ENCODE results near the gene ELANE. TPM values are rescaled to one million over a fixed set of nuclear protein-coding genes. Genes with fewer than 3 reads are reported as not detected.

ELANE gene
- polyA plus RNA-seq (2013, experiment 1 of 2; ENCODE audit: insufficient read length): 0.14 TPM
- 0.24 TPM for polyA plus RNA-seq (2013, experiment 2 of 2; ENCODE audit: insufficient read length)

DNA sequence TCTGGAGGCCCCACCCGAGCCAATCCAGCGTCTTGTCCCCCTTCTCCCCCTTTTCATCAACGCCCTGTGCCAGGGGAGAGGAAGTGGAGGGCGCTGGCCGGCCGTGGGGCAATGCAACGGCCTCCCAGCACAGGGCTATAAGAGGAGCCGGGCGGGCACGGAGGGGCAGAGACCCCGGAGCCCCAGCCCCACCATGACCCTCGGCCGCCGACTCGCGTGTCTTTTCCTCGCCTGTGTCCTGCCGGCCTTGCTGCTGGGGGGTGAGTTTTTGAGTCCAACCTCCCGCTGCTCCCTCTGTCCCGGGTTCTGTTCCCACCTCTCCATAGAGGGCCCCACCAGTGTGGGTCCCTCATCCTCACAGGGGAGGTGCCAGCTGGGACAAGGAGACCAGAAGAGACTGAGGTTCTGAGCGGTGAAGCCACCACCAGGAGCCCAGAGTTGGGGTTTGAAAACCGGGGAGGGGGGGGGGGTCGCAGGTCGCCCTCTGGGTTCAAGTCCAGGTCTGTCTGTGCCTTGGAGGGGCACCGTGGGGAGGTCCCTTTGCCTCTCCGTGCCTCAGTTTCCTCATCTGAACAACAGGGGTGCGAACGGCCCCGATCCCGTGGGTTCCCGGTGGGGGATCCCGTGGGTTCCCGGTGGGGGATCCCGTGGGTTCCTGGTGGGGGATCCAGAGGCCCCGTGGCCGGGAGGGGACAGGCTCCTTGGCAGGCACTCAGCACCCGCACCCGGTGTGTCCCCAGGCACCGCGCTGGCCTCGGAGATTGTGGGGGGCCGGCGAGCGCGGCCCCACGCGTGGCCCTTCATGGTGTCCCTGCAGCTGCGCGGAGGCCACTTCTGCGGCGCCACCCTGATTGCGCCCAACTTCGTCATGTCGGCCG is at the start of gene ELANE:
Gene ELANE, plus strand, starts transcription at position 168 of the 878 bp plus-strand sequence. Its CDS starts 26 bp downstream, at position 194.
- DNase-seq: no peak

DNA sequence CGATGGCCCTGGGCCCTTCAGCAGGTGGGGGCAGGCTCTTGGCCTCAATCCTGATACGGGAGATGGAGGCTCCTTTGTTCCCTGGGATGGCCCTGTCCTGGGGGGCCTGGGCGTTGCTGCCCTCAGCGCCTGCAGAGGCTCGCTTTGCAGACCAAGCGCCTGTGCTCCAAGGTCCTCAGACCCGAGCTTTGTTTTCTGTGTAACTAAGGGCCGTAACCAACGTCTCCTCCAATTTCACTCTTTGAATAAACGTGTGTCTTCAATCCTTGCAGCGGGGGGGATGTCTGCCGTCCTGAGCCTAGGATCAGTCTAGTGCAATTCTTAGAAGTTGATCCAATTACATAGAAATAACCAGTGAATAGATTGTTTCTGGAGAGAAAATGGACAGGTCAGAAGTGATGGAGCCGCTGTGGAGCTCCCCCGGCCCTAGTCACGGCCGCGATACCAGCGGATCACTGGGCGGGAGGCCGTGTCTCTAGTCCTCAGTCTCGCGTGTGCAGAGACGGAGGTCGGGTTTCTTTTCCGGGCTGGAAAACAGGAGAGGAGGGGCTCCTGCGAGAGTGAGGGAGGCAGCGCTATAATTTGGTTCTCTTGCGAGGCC is 49.5 kb upstream of the ELANE start:
- no peak for DNase-seq

DNA sequence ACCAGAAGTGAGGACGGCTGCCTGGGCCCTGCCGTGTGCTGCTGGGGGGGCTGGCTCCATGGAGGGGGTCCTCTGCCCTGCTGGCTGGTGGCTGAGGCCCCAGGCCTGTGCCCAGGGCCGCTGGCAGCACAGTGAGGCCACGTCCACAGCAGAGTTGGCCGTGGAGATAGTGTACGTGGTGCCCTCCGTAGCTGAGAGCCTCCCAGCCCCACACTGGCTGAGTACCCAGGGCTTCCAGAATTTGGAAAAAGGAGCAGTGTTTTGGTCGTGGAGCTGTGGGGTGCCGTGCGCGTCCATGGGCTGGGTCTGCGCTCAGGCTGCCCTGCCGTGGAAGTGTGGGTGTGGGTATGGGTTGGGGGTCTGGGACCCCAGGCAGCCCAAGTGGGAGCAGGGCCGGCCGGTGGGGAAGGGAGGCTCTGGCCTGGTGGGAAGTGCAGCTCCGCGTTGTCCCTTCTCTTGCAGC is 49.0 kb upstream of the ELANE start:
- DNase-seq: no peak

DNA sequence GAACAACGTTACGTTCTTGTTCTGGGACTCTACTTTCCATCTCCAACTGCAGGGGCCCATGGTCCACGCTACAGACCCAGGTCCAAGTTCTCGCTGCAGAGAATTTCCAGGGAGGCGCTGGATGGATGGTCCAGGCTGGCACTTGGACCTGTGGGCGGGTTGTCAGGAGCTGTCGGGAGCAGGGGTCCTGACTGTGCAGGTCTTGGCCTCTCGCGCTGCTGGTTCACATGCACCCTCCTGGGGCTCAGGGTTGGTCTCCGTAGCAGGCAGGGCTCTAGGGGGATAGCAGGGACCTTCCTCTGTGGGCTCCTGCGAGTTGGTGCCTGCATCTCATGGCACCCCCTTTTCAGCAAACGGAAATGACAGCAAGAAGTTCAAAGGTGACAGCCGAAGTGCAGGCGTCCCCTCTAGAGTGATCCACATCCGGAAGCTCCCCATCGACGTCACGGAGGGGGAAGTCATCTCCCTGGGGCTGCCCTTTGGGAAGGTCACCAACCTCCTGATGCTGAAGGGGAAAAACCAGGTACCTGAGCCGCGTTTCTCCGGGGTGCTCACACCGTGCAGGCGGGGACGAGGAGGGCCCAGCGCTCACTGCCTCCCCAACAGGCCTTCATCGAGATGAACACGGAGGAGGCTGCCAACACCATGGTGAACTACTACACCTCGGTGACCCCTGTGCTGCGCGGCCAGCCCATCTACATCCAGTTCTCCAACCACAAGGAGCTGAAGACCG is 48.3 kb upstream of the ELANE start:
- no peak for DNase-seq

DNA sequence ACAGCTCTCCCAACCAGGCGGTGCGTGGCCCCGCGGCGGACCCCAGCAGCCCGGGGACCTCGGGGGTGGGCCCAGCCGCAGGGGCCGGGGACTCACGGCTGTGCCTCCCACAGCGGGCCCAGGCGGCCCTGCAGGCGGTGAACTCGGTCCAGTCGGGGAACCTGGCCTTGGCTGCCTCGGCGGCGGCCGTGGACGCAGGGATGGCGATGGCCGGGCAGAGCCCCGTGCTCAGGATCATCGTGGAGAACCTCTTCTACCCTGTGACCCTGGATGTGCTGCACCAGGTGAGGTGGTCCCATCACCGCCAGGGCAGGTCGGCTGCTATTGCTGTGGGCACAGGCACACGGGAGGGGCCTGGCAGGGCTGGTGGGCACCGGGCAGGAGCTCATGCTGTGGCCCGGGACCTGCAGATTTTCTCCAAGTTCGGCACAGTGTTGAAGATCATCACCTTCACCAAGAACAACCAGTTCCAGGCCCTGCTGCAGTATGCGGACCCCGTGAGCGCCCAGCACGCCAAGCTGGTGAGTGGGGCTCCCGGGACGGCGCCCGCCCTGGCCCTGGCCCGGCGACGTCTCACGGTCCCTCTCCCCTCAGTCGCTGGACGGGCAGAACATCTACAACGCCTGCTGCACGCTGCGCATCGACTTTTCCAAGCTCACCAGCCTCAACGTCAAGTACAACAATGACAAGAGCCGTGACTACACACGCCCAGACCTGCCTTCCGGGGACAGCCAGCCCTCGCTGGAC is 47.5 kb upstream of the ELANE start:
- DNase-seq: no peak

DNA sequence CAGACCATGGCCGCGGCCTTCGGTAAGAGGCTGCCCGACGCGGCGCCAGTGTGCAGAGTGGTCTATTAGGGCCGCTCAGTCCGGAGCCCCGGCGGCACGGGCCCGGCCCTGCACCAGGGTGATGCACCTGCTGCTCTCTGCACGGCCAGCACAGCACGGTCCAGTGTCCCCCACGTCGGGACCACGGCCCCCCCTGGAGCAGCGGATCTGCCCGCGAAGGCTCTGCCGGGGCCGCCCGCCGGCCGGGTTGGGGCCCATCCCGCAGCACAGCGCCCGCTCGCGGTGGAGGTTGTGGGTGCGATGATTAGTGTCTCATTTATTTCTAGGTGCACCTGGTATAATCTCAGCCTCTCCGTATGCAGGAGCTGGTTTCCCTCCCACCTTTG is 46.9 kb upstream of the ELANE start:
- DNase-seq: no peak

DNA sequence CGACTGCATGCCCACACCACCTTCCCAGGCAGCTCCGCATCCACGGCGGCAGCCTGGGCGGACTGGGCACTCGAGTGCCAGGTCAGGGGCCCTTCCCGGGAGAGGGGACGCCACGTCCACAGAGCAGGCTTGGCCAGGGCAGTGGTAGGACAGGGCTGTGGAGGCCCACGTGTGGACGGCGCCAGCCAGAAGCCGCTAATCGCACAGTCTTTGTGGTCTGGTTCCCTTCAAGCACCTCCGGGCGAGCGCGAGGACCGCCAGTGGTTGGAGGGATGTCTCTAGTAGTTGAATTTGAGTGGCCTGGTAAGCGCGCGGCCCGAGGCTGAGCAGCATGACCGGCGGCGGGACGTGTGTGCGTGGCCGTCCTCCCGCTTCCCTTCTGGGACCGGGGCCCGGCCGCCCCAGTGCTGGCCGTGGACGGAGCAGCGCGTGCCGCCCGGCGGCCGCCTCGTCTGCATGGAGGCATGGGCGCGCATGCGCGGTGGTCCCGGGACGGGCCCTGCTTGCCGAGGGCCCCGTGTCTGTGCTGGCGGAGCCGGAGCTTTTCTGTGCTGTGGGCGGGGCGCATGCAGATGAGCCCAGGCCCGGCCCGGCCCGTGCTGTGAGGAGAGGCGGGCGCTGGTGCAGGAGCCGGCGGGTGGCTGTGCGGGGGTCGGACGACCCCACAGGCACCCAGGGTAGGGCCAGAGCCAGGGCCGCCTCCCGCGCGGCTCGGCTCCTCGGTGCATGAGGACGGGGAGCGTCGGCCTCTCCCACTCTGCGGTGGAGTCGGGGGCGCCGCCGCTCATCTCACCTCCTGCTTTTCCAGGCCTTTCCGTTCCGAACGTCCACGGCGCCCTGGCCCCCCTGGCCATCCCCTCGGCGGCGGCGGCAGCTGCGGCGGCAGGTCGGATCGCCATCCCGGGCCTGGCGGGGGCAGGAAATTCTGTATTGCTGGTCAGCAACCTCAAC is 46.2 kb upstream of the ELANE start:
- no peak for DNase-seq

DNA sequence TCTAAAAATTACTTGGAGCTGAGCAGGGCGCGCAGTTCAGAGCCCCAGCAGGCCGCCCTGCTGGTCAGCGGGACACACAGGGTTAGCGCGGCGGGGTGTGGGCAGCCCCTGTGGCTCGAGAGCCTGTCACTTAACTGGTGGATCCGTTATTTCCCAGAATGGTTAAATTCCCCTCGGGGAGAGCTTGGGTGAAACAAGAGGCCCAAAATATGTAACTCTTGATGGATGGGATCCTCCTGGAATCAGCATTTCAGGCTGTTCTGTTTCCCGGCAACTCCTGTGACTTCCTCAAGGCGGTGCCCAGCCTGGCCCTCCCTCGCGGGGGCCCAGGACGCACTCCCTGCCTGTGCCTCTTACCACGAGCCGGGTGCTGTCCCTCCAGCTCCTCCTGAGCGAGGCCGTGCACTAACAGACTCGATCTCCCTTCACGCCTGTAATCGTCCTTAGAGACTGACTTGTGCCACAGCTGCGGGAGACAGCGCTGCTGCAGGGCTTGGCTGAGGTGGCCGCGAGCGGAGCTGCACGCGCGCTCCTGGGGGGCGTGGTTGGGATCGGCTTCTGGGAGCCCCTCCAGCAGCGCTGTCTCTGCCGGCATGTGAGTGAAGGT is 45.2 kb upstream of the ELANE start:
- no peak for DNase-seq

DNA sequence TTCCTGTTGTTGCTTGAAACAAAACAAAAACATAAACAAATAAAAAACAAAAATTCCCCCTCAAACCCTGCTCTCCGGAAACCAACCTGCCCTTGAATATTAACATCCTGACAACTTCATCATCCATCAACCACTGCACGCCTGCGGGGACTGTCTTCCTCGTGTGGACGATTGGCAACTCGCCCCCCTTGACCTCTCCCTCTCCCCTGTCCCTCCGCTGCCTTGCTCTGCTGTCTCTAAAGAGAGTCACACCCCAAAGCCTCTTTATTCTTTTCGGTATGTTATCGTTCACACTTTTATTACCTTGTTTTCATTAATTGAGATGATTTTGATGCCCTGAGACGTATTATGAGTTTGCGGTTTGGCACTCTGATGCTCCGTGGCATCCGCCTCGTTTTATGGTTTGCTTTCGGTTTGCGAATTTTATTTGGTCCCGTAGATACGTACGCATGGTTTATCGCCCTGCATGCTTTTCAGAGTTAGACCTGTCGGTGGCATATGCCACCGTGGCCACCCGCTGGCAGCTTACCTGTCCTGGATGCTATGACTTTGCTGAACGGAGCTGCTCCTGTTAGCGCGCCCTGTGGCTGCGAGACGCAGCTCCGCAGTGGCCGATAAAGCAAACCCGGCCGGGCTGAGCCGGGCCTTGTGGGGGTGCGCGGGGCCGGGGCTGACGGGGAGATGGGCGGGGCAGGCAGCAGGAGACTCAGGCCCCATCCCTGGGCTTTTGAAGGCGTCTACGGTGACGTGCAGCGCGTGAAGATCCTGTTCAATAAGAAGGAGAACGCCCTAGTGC is 44.3 kb upstream of the ELANE start:
- DNase-seq: no peak

DNA sequence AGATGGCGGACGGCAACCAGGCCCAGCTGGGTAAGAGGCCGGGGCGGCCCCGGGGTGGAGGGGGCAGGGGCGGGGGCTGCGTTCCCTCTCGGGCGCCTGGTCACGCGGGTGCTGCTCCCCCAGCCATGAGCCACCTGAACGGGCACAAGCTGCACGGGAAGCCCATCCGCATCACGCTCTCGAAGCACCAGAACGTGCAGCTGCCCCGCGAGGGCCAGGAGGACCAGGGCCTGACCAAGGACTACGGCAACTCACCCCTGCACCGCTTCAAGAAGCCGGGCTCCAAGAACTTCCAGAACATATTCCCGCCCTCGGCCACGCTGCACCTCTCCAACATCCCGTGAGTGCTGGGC is 43.7 kb upstream of the ELANE start:
- DNase-seq: no peak

DNA sequence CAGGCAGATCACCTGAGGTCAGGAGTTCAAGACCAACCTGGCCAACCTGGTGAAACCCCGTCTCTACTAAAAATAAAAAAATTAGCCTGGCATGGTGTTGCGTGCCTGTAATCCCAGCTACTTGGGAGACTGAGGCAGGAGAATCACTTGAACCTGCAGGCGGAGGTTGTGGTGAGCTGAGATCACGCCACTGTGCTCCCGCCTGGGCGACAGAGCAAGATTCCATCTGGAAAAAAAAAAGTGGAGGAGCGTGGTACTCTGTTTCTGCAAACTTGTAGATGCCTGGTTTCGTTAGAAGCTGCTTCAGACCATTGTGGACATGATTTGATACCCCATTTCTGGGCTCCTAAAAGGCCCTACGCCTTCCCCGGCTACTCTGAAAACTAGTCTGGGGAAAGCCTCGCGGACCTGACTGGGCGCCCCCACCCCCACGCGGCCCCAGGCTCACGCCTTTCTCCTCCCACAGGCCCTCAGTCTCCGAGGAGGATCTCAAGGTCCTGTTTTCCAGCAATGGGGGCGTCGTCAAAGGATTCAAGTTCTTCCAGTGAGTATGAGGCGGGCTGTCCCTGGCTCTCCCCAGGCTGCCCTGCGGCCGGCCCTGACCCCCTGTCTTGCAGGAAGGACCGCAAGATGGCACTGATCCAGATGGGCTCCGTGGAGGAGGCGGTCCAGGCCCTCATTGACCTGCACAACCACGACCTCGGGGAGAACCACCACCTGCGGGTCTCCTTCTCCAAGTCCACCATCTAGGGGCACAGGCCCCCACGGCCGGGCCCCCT is 41.8 kb upstream of the ELANE start:
- DNase-seq: no peak

DNA sequence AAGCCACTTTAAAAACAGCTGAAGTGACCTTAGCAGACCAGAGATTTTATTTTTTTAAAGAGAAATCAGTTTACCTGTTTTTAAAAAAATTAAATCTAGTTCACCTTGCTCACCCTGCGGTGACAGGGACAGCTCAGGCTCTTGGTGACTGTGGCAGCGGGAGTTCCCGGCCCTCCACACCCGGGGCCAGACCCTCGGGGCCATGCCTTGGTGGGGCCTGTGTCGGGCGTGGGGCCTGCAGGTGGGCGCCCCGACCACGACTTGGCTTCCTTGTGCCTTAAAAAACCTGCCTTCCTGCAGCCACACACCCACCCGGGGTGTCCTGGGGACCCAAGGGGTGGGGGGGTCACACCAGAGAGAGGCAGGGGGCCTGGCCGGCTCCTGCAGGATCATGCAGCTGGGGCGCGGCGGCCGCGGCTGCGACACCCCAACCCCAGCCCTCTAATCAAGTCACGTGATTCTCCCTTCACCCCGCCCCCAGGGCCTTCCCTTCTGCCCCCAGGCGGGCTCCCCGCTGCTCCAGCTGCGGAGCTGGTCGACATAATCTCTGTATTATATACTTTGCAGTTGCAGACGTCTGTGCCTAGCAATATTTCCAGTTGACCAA is 41.1 kb upstream of the ELANE start:
- no peak for DNase-seq

DNA sequence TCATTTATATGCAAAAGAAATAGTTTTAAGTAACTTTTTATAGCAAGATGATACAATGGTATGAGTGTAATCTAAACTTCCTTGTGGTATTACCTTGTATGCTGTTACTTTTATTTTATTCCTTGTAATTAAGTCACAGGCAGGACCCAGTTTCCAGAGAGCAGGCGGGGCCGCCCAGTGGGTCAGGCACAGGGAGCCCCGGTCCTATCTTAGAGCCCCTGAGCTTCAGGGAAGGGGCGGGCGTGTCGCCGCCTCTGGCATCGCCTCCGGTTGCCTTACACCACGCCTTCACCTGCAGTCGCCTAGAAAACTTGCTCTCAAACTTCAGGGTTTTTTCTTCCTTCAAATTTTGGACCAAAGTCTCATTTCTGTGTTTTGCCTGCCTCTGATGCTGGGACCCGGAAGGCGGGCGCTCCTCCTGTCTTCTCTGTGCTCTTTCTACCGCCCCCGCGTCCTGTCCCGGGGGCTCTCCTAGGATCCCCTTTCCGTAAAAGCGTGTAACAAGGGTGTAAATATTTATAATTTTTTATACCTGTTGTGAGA is 40.5 kb upstream of the ELANE start:
- no peak for DNase-seq

DNA sequence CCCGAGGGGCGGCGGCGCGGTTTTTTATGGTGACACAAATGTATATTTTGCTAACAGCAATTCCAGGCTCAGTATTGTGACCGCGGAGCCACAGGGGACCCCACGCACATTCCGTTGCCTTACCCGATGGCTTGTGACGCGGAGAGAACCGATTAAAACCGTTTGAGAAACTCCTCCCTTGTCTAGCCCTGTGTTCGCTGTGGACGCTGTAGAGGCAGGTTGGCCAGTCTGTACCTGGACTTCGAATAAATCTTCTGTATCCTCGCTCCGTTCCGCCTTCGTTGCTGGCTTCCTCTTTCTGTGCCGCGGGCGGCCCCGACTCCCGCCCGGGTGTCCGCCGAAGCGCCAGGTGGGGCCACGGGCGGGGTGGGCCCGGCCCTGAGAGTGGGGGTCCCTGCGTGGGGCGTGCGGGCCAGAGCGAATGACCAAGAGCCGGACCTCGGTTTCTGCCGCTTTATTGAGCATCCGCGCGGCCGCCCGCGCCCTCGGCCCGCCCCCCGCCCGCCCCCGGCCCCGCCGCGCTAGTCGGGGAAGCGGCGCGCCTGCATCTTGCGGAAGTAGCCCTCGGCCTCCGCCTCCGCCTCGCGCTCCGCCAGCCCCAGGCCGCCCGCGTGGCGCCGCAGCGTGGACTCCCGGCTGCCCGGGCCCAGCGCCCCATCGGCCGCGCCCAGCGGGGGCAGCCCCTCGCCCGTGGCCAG is 39.9 kb upstream of the ELANE start:
- DNase-seq: no peak

DNA sequence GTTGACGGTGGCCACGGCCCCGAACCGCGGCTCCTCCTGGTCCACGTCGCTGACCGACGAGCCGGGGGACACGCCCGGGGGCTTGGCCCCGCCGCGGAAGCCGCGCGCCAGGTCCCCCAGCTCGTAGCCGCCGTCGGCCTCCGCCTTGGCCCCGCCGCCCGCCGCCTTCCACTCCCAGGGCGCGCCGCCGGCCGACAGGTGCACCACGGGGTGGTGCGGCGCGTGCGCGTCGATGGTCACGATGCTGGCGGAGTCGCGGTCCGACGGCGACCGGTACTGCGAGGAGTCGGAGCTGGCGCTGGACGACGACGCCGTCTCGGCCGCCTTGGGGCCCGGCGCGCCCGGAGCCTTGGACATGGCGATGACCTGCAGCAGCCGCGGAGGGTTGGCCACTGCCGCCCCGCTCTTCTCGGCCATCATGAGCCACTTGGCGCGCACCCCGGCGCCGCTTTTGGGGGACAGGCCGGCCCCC is 39.3 kb upstream of the ELANE start:
- DNase-seq: no peak

DNA sequence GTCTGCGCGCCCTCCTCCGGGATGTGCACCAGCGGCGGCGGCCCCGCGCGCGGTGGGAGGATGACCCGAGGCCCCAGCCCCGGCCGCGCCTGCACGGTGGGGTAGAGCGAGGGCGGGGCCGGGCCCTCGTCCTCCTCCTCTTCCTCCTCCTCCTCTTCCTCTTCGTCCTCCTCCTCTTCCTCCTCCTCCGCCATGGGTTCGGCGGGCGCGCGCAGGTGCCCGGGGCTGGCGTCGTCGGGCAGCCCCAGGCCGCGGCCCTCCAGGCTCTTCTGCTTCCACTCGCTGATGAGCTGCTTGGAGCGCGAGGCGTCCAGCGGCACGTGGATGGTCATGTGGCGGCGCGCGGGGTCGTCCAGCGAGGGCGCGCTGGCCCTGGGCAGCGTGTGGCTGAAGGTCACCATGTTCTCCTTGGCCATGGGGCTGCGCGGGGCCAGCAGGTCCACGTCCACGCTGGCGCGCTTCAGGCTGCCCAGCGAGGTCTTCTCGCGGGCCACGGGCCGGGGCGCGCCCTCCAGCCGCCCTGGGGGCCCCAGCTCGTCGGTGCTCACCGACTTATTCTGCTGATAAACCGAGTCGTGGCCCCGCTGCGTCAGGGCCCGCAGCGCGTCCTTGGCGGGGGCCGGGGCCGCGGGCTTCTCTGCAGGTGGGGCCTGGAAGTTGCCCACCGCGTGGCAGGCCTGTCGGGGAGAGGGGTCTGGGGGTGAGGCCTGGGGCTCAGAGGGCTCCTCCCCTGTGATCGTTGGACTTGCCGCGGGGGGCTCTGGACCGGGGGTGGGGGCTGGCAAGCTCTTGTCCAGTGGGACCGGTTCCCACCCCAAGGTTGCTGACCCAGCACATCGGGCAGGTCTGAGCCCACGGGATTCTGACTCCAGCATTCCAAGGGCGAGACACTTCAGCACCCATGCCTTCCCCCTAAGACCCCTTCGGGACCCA is 38.6 kb upstream of the ELANE start:
- no peak for DNase-seq
